IMR-90 (cell line): ENCODE results near the gene GJB5. TPM values are rescaled to one million over a fixed set of nuclear protein-coding genes. Genes with fewer than 3 reads are reported as not detected.

Experiments
- ATAC-seq: fragments of 200-7000 bp; cut with Tn5 transposase; 2 replicates; pipeline ENCODE4 v1.9.1; 2020; ENCODE audit warnings: low read depth, mild to moderate bottlenecking, moderate library complexity
- BruUV-seq: library from RNA; stranded (reverse); fragments of 400-500 nt; replicated peaks from 2 replicates; lab custom pipeline; 2021; lab: Mats Ljungman, UMichigan
- CTCF ChIA-PET: fragments of 300-600 bp; formaldehyde crosslinking; extraction: SDS; loops from one replicate; lab custom pipeline; 2021; ENCODE audit warnings: antibody characterized with exemption; lab: Yijun Ruan, JAX
- POLR2A ChIA-PET: fragments of 300-600 bp; sonication (Branson Sonifier 250); formaldehyde crosslinking; loops from one replicate; lab custom pipeline; 2022; ENCODE audit warnings: antibody characterized with exemption; ENCODE audit not compliant: unreplicated experiment; lab: Charles Lee
- DNase-seq: peaks from one replicate; pipeline ENCODE4 v3.0.0; 2013
- H2AFZ ChIP-seq: replicated peaks from 2 replicates; pipeline ENCODE3; 2013; ENCODE audit warnings: low read length, mild to moderate bottlenecking; ENCODE audit not compliant: poor library complexity
- H2AK5ac ChIP-seq: 2 replicates; pipeline ENCODE4 v1.6.1; 2013; ENCODE audit warnings: low read depth, low read length, inconsistent platforms
- H2AK9ac ChIP-seq: replicated peaks from 2 replicates; pipeline ENCODE3; 2013; ENCODE audit warnings: mild to moderate bottlenecking, low read depth, low read length, moderate library complexity; ENCODE audit not compliant: poor library complexity
- H2BK120ac ChIP-seq: 2 replicates; pipeline ENCODE4 v1.6.1; 2013; ENCODE audit warnings: low read depth, low read length, inconsistent platforms
- H2BK15ac ChIP-seq: 3 replicates; pipeline ENCODE4 v1.6.1; 2013; ENCODE audit warnings: low read depth, low read length, inconsistent platforms
- H2BK20ac ChIP-seq: 2 replicates; pipeline ENCODE4 v1.6.1; 2013; ENCODE audit warnings: low read depth, mild to moderate bottlenecking, inconsistent platforms, low read length, moderate library complexity
- H2BK5ac ChIP-seq: 2 replicates; pipeline ENCODE4 v1.6.1; 2013; ENCODE audit warnings: mild to moderate bottlenecking, low read depth, low read length, inconsistent platforms; ENCODE audit not compliant: poor library complexity, severe bottlenecking
- H3K14ac ChIP-seq: replicated peaks from 2 replicates; pipeline ENCODE4 v1.6.1; 2013; ENCODE audit warnings: low read depth, low read length, inconsistent platforms
- H3K18ac ChIP-seq: 2 replicates; pipeline ENCODE4 v1.6.1; 2013; ENCODE audit warnings: low read depth, low read length, control low read depth
- H3K23ac ChIP-seq: 2 replicates; pipeline ENCODE4 v1.6.1; 2013; ENCODE audit warnings: low read depth, low read length, inconsistent platforms
- H3K27ac ChIP-seq: 2 replicates; pipeline ENCODE4 v1.5.1; 2013; ENCODE audit warnings: mild to moderate bottlenecking, control low read depth, low read length; ENCODE audit not compliant: insufficient read depth
- H3K27me3 ChIP-seq: 2 replicates; pipeline ENCODE4 v1.6.1; 2013; ENCODE audit warnings: low read length; ENCODE audit not compliant: control insufficient read depth, insufficient read depth
- H3K36me3 ChIP-seq: 2 replicates; pipeline ENCODE4 v1.6.1; 2013; ENCODE audit warnings: low read length, mixed read lengths; ENCODE audit not compliant: control insufficient read depth, insufficient read depth
- H3K4ac ChIP-seq: 2 replicates; pipeline ENCODE4 v1.6.1; 2013; ENCODE audit warnings: low read depth, low read length, inconsistent platforms
- H3K4me1 ChIP-seq: 2 replicates; pipeline ENCODE4 v1.6.1; 2013; ENCODE audit warnings: low read length, mixed read lengths; ENCODE audit not compliant: control insufficient read depth, insufficient read depth
- H3K4me2 ChIP-seq: 2 replicates; pipeline ENCODE4 v1.6.1; 2013; ENCODE audit warnings: low read depth, mild to moderate bottlenecking, control low read depth, low read length, moderate library complexity
- H3K4me3 ChIP-seq: 2 replicates; pipeline ENCODE4 v1.5.1; 2013; ENCODE audit warnings: low read depth, mild to moderate bottlenecking, control low read depth, low read length, moderate library complexity; ENCODE audit not compliant: insufficient read depth
- H3K56ac ChIP-seq: 2 replicates; pipeline ENCODE4 v1.6.1; 2013; ENCODE audit warnings: low read length, inconsistent platforms; ENCODE audit not compliant: insufficient read depth; ENCODE audit errors: extremely low read depth
- H3K79me1 ChIP-seq, 2 experiments: 2 replicates each; pipeline ENCODE4 v1.6.1; 2013; ENCODE audit warnings: low read length in 2 of 2, inconsistent platforms in 1 of 2, low read depth in 1 of 2
- H3K9ac ChIP-seq: 2 replicates; pipeline ENCODE4 v1.6.1; 2013; ENCODE audit warnings: low read depth, low read length, control low read depth
- H3K9me1 ChIP-seq: 2 replicates; pipeline ENCODE4 v1.6.1; 2013; ENCODE audit warnings: low read length, inconsistent platforms; ENCODE audit not compliant: insufficient read depth
- H3K9me3 ChIP-seq: 2 replicates; pipeline ENCODE4 v1.6.1; 2013; ENCODE audit warnings: low read length; ENCODE audit not compliant: control insufficient read depth, insufficient read depth
- H4K20me1 ChIP-seq: 2 replicates; pipeline ENCODE4 v1.6.1; 2013; ENCODE audit warnings: low read length, inconsistent platforms; ENCODE audit not compliant: insufficient read depth
- H4K5ac ChIP-seq: 2 replicates; pipeline ENCODE4 v1.6.1; 2013; ENCODE audit warnings: mild to moderate bottlenecking, low read depth, low read length, control low read depth
- H4K8ac ChIP-seq, 2 experiments: 2 replicates each; pipeline ENCODE4 v1.6.1; 2013; ENCODE audit warnings: low read depth in 2 of 2, low read length in 2 of 2, control low read depth in 1 of 2, inconsistent platforms in 1 of 2
- H4K91ac ChIP-seq: 2 replicates; pipeline ENCODE4 v1.6.1; 2013; ENCODE audit warnings: low read depth, low read length, inconsistent platforms; ENCODE audit not compliant: insufficient read depth
- BHLHE40 ChIP-seq: fragments of 150-350 bp; IDR thresholded peaks from 2 replicates; pipeline ENCODE4 v1.6.1; 2016; ENCODE audit warnings: mild to moderate bottlenecking, low read depth, low read length
- CEBPB ChIP-seq: IDR thresholded peaks from 2 replicates; pipeline ENCODE4 v1.6.1; 2012; ENCODE audit warnings: low read depth, low read length, improper control_type of control experiment
- FOS ChIP-seq: fragments of 150-350 bp; IDR thresholded peaks from 2 replicates; pipeline ENCODE4 v1.6.1; 2016; ENCODE audit warnings: low read depth, low read length
- MAFK ChIP-seq: IDR thresholded peaks from 2 replicates; pipeline ENCODE4 v1.6.1; 2012; ENCODE audit warnings: low read depth, low read length, improper control_type of control experiment
- MAZ ChIP-seq: IDR thresholded peaks from 2 replicates; pipeline ENCODE4 v1.6.1; 2012; ENCODE audit warnings: low read depth, mild to moderate bottlenecking, low read length, improper control_type of control experiment, moderate library complexity, borderline replicate concordance
- MXI1 ChIP-seq: IDR thresholded peaks from 2 replicates; pipeline ENCODE4 v1.6.1; 2012; ENCODE audit warnings: low read depth, mild to moderate bottlenecking, low read length, moderate library complexity, borderline replicate concordance
- NFE2L2 ChIP-seq: fragments of 150-350 bp; IDR thresholded peaks from 2 replicates; pipeline ENCODE4 v1.6.1; 2016; ENCODE audit warnings: low read depth, mild to moderate bottlenecking, low read length
- POLR2A ChIP-seq: IDR thresholded peaks from 2 replicates; pipeline ENCODE4 v1.6.1; 2012; ENCODE audit warnings: mild to moderate bottlenecking, low read depth, low read length
- RCOR1 ChIP-seq: IDR thresholded peaks from 2 replicates; pipeline ENCODE4 v1.6.1; 2012; ENCODE audit warnings: mild to moderate bottlenecking, low read length, improper control_type of control experiment; ENCODE audit not compliant: insufficient replicate concordance
- RFX5 ChIP-seq: IDR thresholded peaks from 2 replicates; pipeline ENCODE4 v1.8.0; 2012; ENCODE audit warnings: low read depth, mild to moderate bottlenecking, low read length, moderate library complexity
- SMC3 ChIP-seq: fragments of 150-350 bp; IDR thresholded peaks from 2 replicates; pipeline ENCODE4 v1.6.1; 2016; ENCODE audit warnings: low read depth, mild to moderate bottlenecking, antibody characterized with exemption, low read length, moderate library complexity
- WGBS, 2 experiments: methylation state at CpG; one replicate each; pipeline versions ENCODE4 v1.1.5 to v1.1.7; 2013; ENCODE audit warnings: missing lambda C conversion rate in 2 of 2; ENCODE audit not compliant: insufficient read length in 1 of 2; ENCODE audit errors: extremely low coverage in 2 of 2; 5-methylcytosine and 5-hydroxymethylcytosine counted together
- dilution Hi-C: fragments of 300-500 bp; cut with HindIII; formaldehyde crosslinking; loops from one replicate; pipeline ENCODE4 v1.14.3; 2018; ENCODE audit warnings: low sequenced_read_pairs; ENCODE audit not compliant: unreplicated experiment
- in situ Hi-C: fragments of 300-500 bp; cut with MboI; formaldehyde crosslinking; loops from 3 replicates; pipeline ENCODE4 v1.14.3; 2019; ENCODE audit warnings: low sequenced_read_pairs, inconsistent platforms, mixed read lengths
- intact Hi-C: fragments of 100-400 bp; cut with micrococcal nuclease; formaldehyde crosslinking; loops from 2 replicates; pipeline ENCODE4 v1.10.0; 2022
- polyA plus RNA-seq, 3 experiments: library from polyadenylated mRNA; depleted of rRNA; stranded (reverse); fragments of >200 nt; gene quantifications; 2 replicates each; pipeline ENCODE4 v1.2.3, GENCODE V29; 2012; ENCODE audit warnings: low replicate concordance in 1 of 3
- total RNA-seq: library from RNA; depleted of rRNA; stranded (reverse); fragments of >200 nt; gene quantifications from 2 replicates; pipeline ENCODE4 v1.2.3, GENCODE V29; 2012
- TF ChIP-seq, protein P1 (sequence below): fragments of 150-350 bp; IDR thresholded peaks from 2 replicates; pipeline ENCODE4 v1.6.1; 2017; ENCODE audit warnings: mild to moderate bottlenecking, antibody characterized with exemption, low read length, low read depth
- TF ChIP-seq, protein P2 (sequence below): conservative IDR thresholded peaks from 2 replicates; pipeline ENCODE4 v1.5.1; 2012; ENCODE audit warnings: mild to moderate bottlenecking, low read depth, low read length, improper control_type of control experiment

GJB5 gene
- total and polyA plus RNA-seq, 2 of the 4 experiments (the other 2 are of a cell fraction): 0.10 TPM; not detected in 1

DNA sequence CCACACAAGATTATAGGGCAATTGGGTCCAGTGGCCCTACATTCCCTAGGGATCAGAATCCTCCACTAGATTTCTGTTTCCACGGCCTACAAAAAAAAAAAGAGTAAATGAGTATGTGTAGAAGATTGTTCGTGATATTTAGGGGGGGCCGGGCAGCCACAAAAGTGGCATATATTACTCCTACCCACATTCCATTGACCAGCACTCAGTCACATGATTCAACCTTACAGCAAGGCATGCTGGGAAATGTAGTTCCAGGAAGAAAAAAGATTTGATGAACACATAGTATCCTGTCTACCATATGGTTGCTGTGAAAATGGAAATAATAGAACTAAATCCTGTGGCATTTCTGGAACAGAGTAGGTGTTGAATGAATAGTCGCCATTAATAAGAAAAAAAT lies 43.4 kb upstream of the GJB5 start:
- no peak for ATAC-seq
- H2AK9ac ChIP-seq: no peak overlapping the region
- H4K20me1 ChIP-seq: no peaks in the 10 kb centered on the region
- no peaks in the 10 kb centered on the region for H3K9me1 ChIP-seq
- H3K4me1 ChIP-seq: no peaks in the 10 kb centered on the region
- H2BK15ac ChIP-seq: no peak overlapping the region
- no peak overlapping the region for H4K5ac ChIP-seq
- H3K27me3 ChIP-seq: no peaks in the 10 kb centered on the region
- H3K4me2 ChIP-seq: no peak overlapping the region
- H3K18ac ChIP-seq: no peak overlapping the region
- dilution Hi-C loops (no loop called here), intact Hi-C loops (no loop called here), in situ Hi-C loops (no loop called here)
- no peak overlapping the region for H4K8ac ChIP-seq
- no CpG with 5 or more reads among the region's 4 CpGs for WGBS, 2 experiments
- no peak overlapping the region for H2BK20ac ChIP-seq
- ChIA-PET CTCF (no interaction called here), POLR2A (no interaction called here)
- no peak for DNase-seq
- no peaks in the 10 kb centered on the region for H3K36me3 ChIP-seq
- H3K4me3 ChIP-seq: no peak overlapping the region
- H3K14ac ChIP-seq: no peak overlapping the region
- no peaks in the 10 kb centered on the region for H3K9me3 ChIP-seq
- no peak overlapping the region for H3K4ac ChIP-seq
- no peak overlapping the region for H2AK5ac ChIP-seq
- H3K27ac ChIP-seq: no peak overlapping the region
- H2BK5ac ChIP-seq: no peak overlapping the region
- no peak overlapping the region for H4K91ac ChIP-seq
- no TSS peak for BruUV-seq
- H2BK120ac ChIP-seq: no peak overlapping the region
- H3K79me1 ChIP-seq: no peaks in the 10 kb centered on the region
- TF ChIP-seq CEBPB: no peak
- no peak for TF ChIP-seq RCOR1
- no peak for TF ChIP-seq SMC3
- no peak for TF ChIP-seq MAFK
- TF ChIP-seq MXI1: no peak
- no peak for TF ChIP-seq RFX5
- TF ChIP-seq, protein P1, sequence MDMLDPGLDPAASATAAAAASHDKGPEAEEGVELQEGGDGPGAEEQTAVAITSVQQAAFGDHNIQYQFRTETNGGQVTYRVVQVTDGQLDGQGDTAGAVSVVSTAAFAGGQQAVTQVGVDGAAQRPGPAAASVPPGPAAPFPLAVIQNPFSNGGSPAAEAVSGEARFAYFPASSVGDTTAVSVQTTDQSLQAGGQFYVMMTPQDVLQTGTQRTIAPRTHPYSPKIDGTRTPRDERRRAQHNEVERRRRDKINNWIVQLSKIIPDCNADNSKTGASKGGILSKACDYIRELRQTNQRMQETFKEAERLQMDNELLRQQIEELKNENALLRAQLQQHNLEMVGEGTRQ: no peak
- TF ChIP-seq FOS: no peak
- TF ChIP-seq POLR2A: no peak
- TF ChIP-seq, protein P2, sequence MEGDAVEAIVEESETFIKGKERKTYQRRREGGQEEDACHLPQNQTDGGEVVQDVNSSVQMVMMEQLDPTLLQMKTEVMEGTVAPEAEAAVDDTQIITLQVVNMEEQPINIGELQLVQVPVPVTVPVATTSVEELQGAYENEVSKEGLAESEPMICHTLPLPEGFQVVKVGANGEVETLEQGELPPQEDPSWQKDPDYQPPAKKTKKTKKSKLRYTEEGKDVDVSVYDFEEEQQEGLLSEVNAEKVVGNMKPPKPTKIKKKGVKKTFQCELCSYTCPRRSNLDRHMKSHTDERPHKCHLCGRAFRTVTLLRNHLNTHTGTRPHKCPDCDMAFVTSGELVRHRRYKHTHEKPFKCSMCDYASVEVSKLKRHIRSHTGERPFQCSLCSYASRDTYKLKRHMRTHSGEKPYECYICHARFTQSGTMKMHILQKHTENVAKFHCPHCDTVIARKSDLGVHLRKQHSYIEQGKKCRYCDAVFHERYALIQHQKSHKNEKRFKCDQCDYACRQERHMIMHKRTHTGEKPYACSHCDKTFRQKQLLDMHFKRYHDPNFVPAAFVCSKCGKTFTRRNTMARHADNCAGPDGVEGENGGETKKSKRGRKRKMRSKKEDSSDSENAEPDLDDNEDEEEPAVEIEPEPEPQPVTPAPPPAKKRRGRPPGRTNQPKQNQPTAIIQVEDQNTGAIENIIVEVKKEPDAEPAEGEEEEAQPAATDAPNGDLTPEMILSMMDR: no peak
- no peak for TF ChIP-seq MAZ
- no peak for TF ChIP-seq BHLHE40
- TF ChIP-seq NFE2L2: no peak
- no peak overlapping the region for H3K23ac ChIP-seq
- H3K56ac ChIP-seq: no peak overlapping the region
- no peak overlapping the region for H3K9ac ChIP-seq
- no peak overlapping the region for H2AFZ ChIP-seq
